HepG2 (cell line): Measurements from ENCODE around the gene SLC28A1. TPM values are rescaled to one million over a fixed set of nuclear protein-coding genes. Genes with fewer than 3 reads are reported as not detected.

Source experiments
- ATAC-seq: fragments of 200-7000 bp; cut with Tn5 transposase; 3 replicates; pipeline ENCODE4 v1.9.1; 2020; ENCODE audit warnings: mild to moderate bottlenecking, moderate library complexity
- BruUV-seq: library from RNA; stranded (reverse); fragments of 400-500 nt; replicated peaks from 2 replicates; lab custom pipeline; 2021; lab: Mats Ljungman, UMichigan
- CTCF ChIA-PET: fragments of 300-600 bp; formaldehyde crosslinking; extraction: SDS; loops from one replicate; lab custom pipeline; 2021; ENCODE audit warnings: low total read pairs, inconsistent platforms, low intra/inter-chr PET ratio; lab: Yijun Ruan, JAX
- POLR2A ChIA-PET: fragments of 350-600 bp; sonication (Branson Sonifier 250); formaldehyde crosslinking; loops from one replicate; lab custom pipeline; 2020; ENCODE audit warnings: antibody characterized with exemption, inconsistent platforms; lab: Yijun Ruan, JAX
- DNase-seq: peaks from one replicate; pipeline ENCODE4 v3.0.0-alpha.2; 2015; ENCODE audit warnings: low spot score
- FAIRE-seq: peaks from 3 replicates; lab custom pipeline; 2011; peaks lifted over from hg19 to GRCh38; lab: Jason Lieb, UNC
- H2AFZ ChIP-seq: one replicate; pipeline ENCODE4 v1.6.1; 2011; ENCODE audit warnings: low read length, inconsistent platforms
- H3K27ac ChIP-seq: fragments of 300-600 bp; 3 replicates; pipeline ENCODE4 v1.8.0; 2011; ENCODE audit warnings: mixed run types, mild to moderate bottlenecking, mixed read lengths, low read length, inconsistent platforms; ENCODE audit not compliant: insufficient read depth; ENCODE audit errors: extremely low read length
- H3K27me3 ChIP-seq, 2 experiments: fragments of 200-600 bp in 1 of 2; 2 replicates in 1 of 2; 3 replicates in 1 of 2; pipeline versions ENCODE4 v1.6.0 to v1.8.0; 2011; ENCODE audit warnings: low read length in 2 of 2, mild to moderate bottlenecking in 2 of 2, moderate library complexity in 2 of 2, inconsistent platforms in 1 of 2; ENCODE audit not compliant: insufficient read depth in 2 of 2, control insufficient read depth in 1 of 2
- H3K36me3 ChIP-seq, 2 experiments: fragments of 200-600 bp in 1 of 2; replicated peaks in 1 of 2; 2 replicates in 1 of 2; 3 replicates in 1 of 2; pipeline versions ENCODE4 v1.5.1 to v1.8.0; 2011; ENCODE audit warnings: low read length in 2 of 2, inconsistent platforms in 1 of 2; ENCODE audit not compliant: insufficient read depth in 2 of 2, control insufficient read depth in 1 of 2
- H3K4me1 ChIP-seq: 2 replicates; pipeline ENCODE4 v1.5.1; 2012; ENCODE audit warnings: low read length, inconsistent platforms; ENCODE audit not compliant: insufficient read depth
- H3K4me2 ChIP-seq: 2 replicates; pipeline ENCODE4 v1.6.0; 2011; ENCODE audit warnings: low read depth, low read length, inconsistent platforms
- H3K4me3 ChIP-seq, 3 experiments: fragments of 200-600 bp in 1 of 3; sonication (generic), shearing (Covaris generic) in 1 of 3; replicated peaks in 1 of 3; 2 replicates each; pipeline ENCODE4 v1.5.1; 2011 to 2016; ENCODE audit warnings: low read length in 3 of 3, inconsistent platforms in 2 of 3, low read depth in 2 of 3, mild to moderate bottlenecking in 2 of 3, control low read depth in 1 of 3, mixed read lengths in 1 of 3; ENCODE audit not compliant: insufficient read depth in 1 of 3
- H3K79me2 ChIP-seq: one replicate; pipeline ENCODE4 v1.6.1; 2011; ENCODE audit warnings: low read length, inconsistent platforms; ENCODE audit not compliant: insufficient read depth
- H3K9ac ChIP-seq: 2 replicates; pipeline ENCODE4 v1.6.0; 2011; ENCODE audit warnings: mild to moderate bottlenecking, low read depth, low read length, inconsistent platforms; ENCODE audit not compliant: insufficient read depth
- H3K9me3 ChIP-seq: 2 replicates; pipeline ENCODE4 v1.5.1; 2012; ENCODE audit warnings: mild to moderate bottlenecking, low read length
- H4K20me1 ChIP-seq: 2 replicates; pipeline ENCODE4 v1.6.0; 2011; ENCODE audit warnings: inconsistent platforms, mild to moderate bottlenecking, low read length, moderate library complexity; ENCODE audit not compliant: insufficient read depth
- MYC ChIP-seq: sonication (generic); formaldehyde crosslinking; IDR thresholded peaks from 2 replicates; pipeline ENCODE4 v1.9.0; 2021; ENCODE audit warnings: missing genetic modification reagents, borderline replicate concordance
- TBL1XR1 ChIP-seq: fragments of 150-350 bp; IDR thresholded peaks from 2 replicates; pipeline ENCODE4 v1.6.1; 2014; ENCODE audit warnings: borderline replicate concordance, low read length; ENCODE audit not compliant: partially characterized antibody
- ZNF263 ChIP-seq: sonication (generic); formaldehyde crosslinking; IDR thresholded peaks from 2 replicates; pipeline ENCODE4 v1.4.0; 2020; ENCODE audit warnings: missing genetic modification reagents
- ZSCAN29 ChIP-seq: sonication (generic); formaldehyde crosslinking; conservative IDR thresholded peaks from 2 replicates; pipeline ENCODE4 v1.4.0; 2020; ENCODE audit warnings: mild to moderate bottlenecking, missing genetic modification reagents
- whole genome bisulfite sequencing: methylation state at CpG from one replicate; pipeline ENCODE4 v1.1.6; 2017; ENCODE audit warnings: low lambda C conversion rate; 5-methylcytosine and 5-hydroxymethylcytosine counted together
- in situ Hi-C: cut with HindIII; loops from 2 replicates; pipeline ENCODE4 v1.10.0; 2017; ENCODE audit warnings: low pct_unique_long_range_greater_than_20kb; ENCODE audit not compliant: extremely low pct_ligation_motif_present
- intact Hi-C: fragments of 100-400 bp; cut with micrococcal nuclease; formaldehyde crosslinking; loops from one replicate; pipeline ENCODE4 v1.10.0; 2022; ENCODE audit not compliant: unreplicated experiment
- polyA plus RNA-seq, 8 experiments: library from polyadenylated mRNA; depleted of rRNA in 3 of 8; stranded (reverse) in 7 of 8; unstranded in 1 of 8; fragments of >200 nt; fragmentation: Illumina TruSeq in 4 of 8; extraction: Trizol in 4 of 8; gene quantifications; 2 replicates each; pipeline versions ENCODE4 v1.2.1 to v1.2.3, GENCODE V29; 2011 to 2016; ENCODE audit warnings: low read depth in 4 of 8, missing spikeins in 1 of 8, mixed read lengths in 1 of 8; ENCODE audit not compliant: insufficient read depth in 1 of 8
- total RNA-seq, 5 experiments: library from RNA; depleted of rRNA; stranded (reverse); fragments of >200 nt; fragmentation: Illumina TruSeq; extraction: Trizol; gene quantifications; 2 replicates each; pipeline ENCODE4 v1.2.3, GENCODE V29; 2016; ENCODE audit warnings: low read depth in 1 of 5
- TF ChIP-seq, protein P1 (sequence below): sonication (generic); formaldehyde crosslinking; IDR thresholded peaks from 2 replicates; pipeline ENCODE4 v1.5.0; 2020; ENCODE audit warnings: missing genetic modification reagents
- TF ChIP-seq, protein P2 (sequence below): sonication (generic); formaldehyde crosslinking; IDR thresholded peaks from 2 replicates; pipeline ENCODE4 v1.5.0; 2020; ENCODE audit warnings: mild to moderate bottlenecking, missing genetic modification reagents
- TF ChIP-seq, protein P3 (sequence below): sonication (generic); formaldehyde crosslinking; IDR thresholded peaks from 2 replicates; pipeline ENCODE4 v1.5.0; 2020; ENCODE audit warnings: mild to moderate bottlenecking, missing genetic modification reagents, borderline replicate concordance
- TF ChIP-seq, protein P4 (sequence below): sonication (generic); formaldehyde crosslinking; IDR thresholded peaks from 2 replicates; pipeline ENCODE4 v1.4.0; 2020; ENCODE audit warnings: mild to moderate bottlenecking, missing genetic modification reagents

Gene SLC28A1
- total and polyA plus RNA-seq, 2 of the 13 experiments (the other 11 are each of a cell fraction or from before 2014, with no cell fraction given) = 0.31 to 5.8 TPM

DNA sequence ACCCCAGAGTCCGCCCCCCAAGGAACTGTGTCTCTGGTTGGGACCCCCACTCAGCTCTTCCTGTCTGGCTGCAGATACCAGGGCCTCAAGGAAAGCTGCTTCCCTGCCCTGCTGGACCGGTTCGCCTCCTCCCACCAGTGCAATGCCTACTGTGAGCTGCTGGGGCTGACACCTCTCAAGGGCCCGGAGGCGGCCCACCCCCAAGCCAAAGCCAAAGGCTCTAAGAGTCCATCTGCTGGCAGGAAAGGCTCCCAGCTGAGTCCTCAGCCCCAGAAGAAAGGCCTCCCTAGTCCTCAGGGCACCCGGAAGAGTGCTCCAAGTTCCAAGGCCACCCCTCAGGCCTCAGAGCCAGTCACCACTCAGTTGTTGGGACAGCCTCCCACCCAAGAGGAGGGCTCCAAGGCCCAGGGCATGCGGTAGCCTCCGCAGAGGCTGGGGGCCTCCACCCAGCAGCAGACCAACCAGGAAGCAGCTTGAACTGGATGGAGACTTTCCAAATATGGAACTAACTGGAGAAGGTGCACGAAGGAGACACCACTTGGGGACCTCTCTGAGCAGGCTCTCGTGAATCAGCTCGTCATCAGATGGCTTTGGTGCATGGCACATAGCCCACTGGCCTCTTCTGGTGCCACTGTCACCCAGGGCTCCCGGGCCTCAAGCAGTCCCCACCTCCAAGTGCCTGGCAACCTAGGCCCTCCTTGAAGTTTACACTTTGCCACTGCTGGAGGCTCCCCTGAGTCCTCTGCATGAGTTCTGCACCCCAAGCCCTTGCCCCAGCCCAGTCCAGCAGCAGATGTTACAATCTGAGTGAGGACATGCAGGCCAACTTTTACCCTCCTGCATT is 16.2 kb upstream of the SLC28A1 start:
- H2AFZ ChIP-seq = no peak overlapping the region
- H3K36me3 ChIP-seq = no peaks in the 10 kb centered on the region
- no peak overlapping the region for H3K4me2 ChIP-seq
- in situ Hi-C loops (no loop called here), intact Hi-C loops (no loop called here)
- TF ChIP-seq MYC (CRISPR knock-in tag) (0 out of 2 replicates have a peak, but pooled peaks have one; percentile 22), ZNF263 (CRISPR knock-in tag) (peak; percentile 42; the same call in 1 of the 2 replicates), ZSCAN29 (no peak), TBL1XR1 (no peak)
- TF ChIP-seq, protein P1, sequence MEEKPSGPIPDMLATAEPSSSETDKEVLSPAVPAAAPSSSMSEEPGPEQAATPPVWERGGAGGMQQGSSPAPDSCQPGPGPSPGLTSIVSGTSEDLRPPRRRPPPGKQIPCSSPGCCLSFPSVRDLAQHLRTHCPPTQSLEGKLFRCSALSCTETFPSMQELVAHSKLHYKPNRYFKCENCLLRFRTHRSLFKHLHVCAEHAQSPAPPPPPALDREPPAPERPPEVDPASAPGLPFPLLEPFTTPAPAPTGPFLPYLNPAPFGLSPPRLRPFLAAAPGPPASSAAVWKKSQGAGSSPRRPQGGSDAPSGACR = no peak
- TF ChIP-seq, protein P2, sequence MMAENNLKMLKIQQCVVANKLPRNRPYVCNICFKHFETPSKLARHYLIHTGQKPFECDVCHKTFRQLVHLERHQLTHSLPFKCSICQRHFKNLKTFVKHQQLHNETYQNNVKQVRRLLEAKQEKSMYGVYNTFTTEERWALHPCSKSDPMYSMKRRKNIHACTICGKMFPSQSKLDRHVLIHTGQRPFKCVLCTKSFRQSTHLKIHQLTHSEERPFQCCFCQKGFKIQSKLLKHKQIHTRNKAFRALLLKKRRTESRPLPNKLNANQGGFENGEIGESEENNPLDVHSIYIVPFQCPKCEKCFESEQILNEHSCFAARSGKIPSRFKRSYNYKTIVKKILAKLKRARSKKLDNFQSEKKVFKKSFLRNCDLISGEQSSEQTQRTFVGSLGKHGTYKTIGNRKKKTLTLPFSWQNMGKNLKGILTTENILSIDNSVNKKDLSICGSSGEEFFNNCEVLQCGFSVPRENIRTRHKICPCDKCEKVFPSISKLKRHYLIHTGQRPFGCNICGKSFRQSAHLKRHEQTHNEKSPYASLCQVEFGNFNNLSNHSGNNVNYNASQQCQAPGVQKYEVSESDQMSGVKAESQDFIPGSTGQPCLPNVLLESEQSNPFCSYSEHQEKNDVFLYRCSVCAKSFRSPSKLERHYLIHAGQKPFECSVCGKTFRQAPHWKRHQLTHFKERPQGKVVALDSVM (CRISPR knock-in tag) = peak; percentile 91
- TF ChIP-seq, protein P3, sequence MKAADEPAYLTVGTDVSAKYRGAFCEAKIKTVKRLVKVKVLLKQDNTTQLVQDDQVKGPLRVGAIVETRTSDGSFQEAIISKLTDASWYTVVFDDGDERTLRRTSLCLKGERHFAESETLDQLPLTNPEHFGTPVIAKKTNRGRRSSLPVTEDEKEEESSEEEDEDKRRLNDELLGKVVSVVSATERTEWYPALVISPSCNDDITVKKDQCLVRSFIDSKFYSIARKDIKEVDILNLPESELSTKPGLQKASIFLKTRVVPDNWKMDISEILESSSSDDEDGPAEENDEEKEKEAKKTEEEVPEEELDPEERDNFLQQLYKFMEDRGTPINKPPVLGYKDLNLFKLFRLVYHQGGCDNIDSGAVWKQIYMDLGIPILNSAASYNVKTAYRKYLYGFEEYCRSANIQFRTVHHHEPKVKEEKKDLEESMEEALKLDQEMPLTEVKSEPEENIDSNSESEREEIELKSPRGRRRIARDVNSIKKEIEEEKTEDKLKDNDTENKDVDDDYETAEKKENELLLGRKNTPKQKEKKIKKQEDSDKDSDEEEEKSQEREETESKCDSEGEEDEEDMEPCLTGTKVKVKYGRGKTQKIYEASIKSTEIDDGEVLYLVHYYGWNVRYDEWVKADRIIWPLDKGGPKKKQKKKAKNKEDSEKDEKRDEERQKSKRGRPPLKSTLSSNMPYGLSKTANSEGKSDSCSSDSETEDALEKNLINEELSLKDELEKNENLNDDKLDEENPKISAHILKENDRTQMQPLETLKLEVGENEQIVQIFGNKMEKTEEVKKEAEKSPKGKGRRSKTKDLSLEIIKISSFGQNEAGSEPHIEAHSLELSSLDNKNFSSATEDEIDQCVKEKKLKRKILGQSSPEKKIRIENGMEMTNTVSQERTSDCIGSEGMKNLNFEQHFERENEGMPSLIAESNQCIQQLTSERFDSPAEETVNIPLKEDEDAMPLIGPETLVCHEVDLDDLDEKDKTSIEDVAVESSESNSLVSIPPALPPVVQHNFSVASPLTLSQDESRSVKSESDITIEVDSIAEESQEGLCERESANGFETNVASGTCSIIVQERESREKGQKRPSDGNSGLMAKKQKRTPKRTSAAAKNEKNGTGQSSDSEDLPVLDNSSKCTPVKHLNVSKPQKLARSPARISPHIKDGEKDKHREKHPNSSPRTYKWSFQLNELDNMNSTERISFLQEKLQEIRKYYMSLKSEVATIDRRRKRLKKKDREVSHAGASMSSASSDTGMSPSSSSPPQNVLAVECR (CRISPR knock-in tag) = 0 out of 2 replicates have a peak, but pooled peaks have one; percentile 17
- TF ChIP-seq, protein P4, sequence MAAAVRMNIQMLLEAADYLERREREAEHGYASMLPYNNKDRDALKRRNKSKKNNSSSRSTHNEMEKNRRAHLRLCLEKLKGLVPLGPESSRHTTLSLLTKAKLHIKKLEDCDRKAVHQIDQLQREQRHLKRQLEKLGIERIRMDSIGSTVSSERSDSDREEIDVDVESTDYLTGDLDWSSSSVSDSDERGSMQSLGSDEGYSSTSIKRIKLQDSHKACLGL (CRISPR knock-in tag) = 0 out of 2 replicates have a peak, but pooled peaks have one; percentile 31
- no peak; the same call in 2 of the 3 replicates for ATAC-seq
- CTCF ChIA-PET = no interaction called here
- H3K79me2 ChIP-seq = no peaks in the 10 kb centered on the region
- H3K9me3 ChIP-seq = no peaks in the 10 kb centered on the region
- H3K9ac ChIP-seq = no peak overlapping the region
- BruUV-seq = no TSS peak
- 15% methylated on average over 4 of the region's 12 CpGs for WGBS
- POLR2A ChIA-PET = interaction anchor here (2.0 kb wide), 1 partner anchor 13 kb away, joined by 4 read pairs; no protein-coding TSS in a partner anchor
- no peak for DNase-seq
- no peaks in the 10 kb centered on the region; a peak in 1 of 5 replicates for H3K27me3 ChIP-seq
- no peaks in the 10 kb centered on the region for H4K20me1 ChIP-seq
- H3K4me1 ChIP-seq = peaks cover 35% of the 10 kb centered on the region
- H3K27ac ChIP-seq = no peak overlapping the region
- no peak for FAIRE-seq
- no peak overlapping the region for H3K4me3 ChIP-seq
